Measurements from ENCODE around the gene DCAF17. TPM values are rescaled to one million over a fixed set of nuclear protein-coding genes. Genes with fewer than 3 reads are reported as not detected.

The DCAF17 gene
- total RNA-seq, 1 donor from 2014 or later, result 25.2 TPM

- Mint-ChIP-seq H3K9me3 (ENCODE audit: unreplicated experiment) (no peaks in the 10 kb centered on the region), H3K4me3 (ENCODE audit: unreplicated experiment) (no peak overlapping the region)
- peak; percentile 29 for FAIRE-seq
These were observed 49.8 kb downstream of the DCAF17 start for GRCh38 chr2:171483793-171484192.

GRCh38 chr2:171485116-171485515 lies 51.1 kb downstream of the DCAF17 start:
- Mint-ChIP-seq H3K27me3 (ENCODE audit: low read depth, unreplicated experiment) (no peaks in the 10 kb centered on the region), H3K27ac (ENCODE audit: unreplicated experiment) (no peak overlapping the region), H3K4me1 (ENCODE audit: low read depth, unreplicated experiment) (peaks cover 24% of the 10 kb centered on the region), H3K36me3 (ENCODE audit: low read depth, unreplicated experiment) (peaks cover 8% of the 10 kb centered on the region), H3K4me3 (ENCODE audit: unreplicated experiment) (no peak overlapping the region), H3K9me3 (ENCODE audit: unreplicated experiment) (no peaks in the 10 kb centered on the region)
- Histone ChIP-seq H3K27ac (ENCODE audit: low read depth, low read length) (no peak overlapping the region), H3K27me3 (ENCODE audit: insufficient read depth, low read length) (no peaks in the 10 kb centered on the region), H3K36me3 (ENCODE audit: insufficient read depth, low read length) (peaks cover 4% of the 10 kb centered on the region), H3K79me2 (ENCODE audit: insufficient read depth, low read length) (no peaks in the 10 kb centered on the region), H2AFZ (ENCODE audit: low read depth, low read length) (no peak overlapping the region), H4K20me1 (ENCODE audit: insufficient read depth, low read length) (no peaks in the 10 kb centered on the region), H3K9ac (ENCODE audit: low read length) (no peak overlapping the region), H3K4me1 (ENCODE audit: insufficient read depth, low read length) (no peaks in the 10 kb centered on the region), H3K9me3 (ENCODE audit: insufficient read depth, low read depth, low read length) (no peaks in the 10 kb centered on the region), H3K4me3 (ENCODE audit: insufficient read depth, low read depth, low read length) (no peak overlapping the region), H3K4me2 (ENCODE audit: low read length) (no peak overlapping the region)
- DNase-seq (ENCODE audit: low read depth), result no peak
- no peak for FAIRE-seq
- TF ChIP-seq EZH2 (IDR thresholded peaks at IDR 0.05; ENCODE audit: insufficient read depth, low read length) (no peak), CTCF (IDR thresholded peaks at IDR 0.05; ENCODE audit: insufficient read depth, low read depth, low read length) (no peak)

More at GRCh38 chr2:171483793-171484192, 49.8 kb downstream of the DCAF17 start:
- Mint-ChIP-seq H3K27ac (ENCODE audit: unreplicated experiment) (no peak overlapping the region), H3K27me3 (ENCODE audit: low read depth, unreplicated experiment) (no peaks in the 10 kb centered on the region), H3K4me1 (ENCODE audit: low read depth, unreplicated experiment) (peaks cover 27% of the 10 kb centered on the region), H3K36me3 (ENCODE audit: low read depth, unreplicated experiment) (peaks cover 6% of the 10 kb centered on the region)
- Histone ChIP-seq H3K4me2 (ENCODE audit: low read length) (no peak overlapping the region), H3K9ac (ENCODE audit: low read length) (no peak overlapping the region), H4K20me1 (ENCODE audit: insufficient read depth, low read length) (no peaks in the 10 kb centered on the region), H3K36me3 (ENCODE audit: insufficient read depth, low read length) (peaks cover 4% of the 10 kb centered on the region), H3K4me1 (ENCODE audit: insufficient read depth, low read length) (no peaks in the 10 kb centered on the region), H3K4me3 (ENCODE audit: insufficient read depth, low read depth, low read length) (no peak overlapping the region), H3K9me3 (ENCODE audit: insufficient read depth, low read depth, low read length) (no peaks in the 10 kb centered on the region), H3K27ac (ENCODE audit: low read depth, low read length) (no peak overlapping the region), H3K27me3 (ENCODE audit: insufficient read depth, low read length) (no peaks in the 10 kb centered on the region), H2AFZ (ENCODE audit: low read depth, low read length) (no peak overlapping the region), H3K79me2 (ENCODE audit: insufficient read depth, low read length) (no peaks in the 10 kb centered on the region)
- no peak for TF ChIP-seq CTCF (IDR thresholded peaks at IDR 0.05; ENCODE audit: insufficient read depth, low read depth, low read length)
- no peak for TF ChIP-seq EZH2 (IDR thresholded peaks at IDR 0.05; ENCODE audit: insufficient read depth, low read length)
- no peak for DNase-seq (ENCODE audit: low read depth)

DNA sequence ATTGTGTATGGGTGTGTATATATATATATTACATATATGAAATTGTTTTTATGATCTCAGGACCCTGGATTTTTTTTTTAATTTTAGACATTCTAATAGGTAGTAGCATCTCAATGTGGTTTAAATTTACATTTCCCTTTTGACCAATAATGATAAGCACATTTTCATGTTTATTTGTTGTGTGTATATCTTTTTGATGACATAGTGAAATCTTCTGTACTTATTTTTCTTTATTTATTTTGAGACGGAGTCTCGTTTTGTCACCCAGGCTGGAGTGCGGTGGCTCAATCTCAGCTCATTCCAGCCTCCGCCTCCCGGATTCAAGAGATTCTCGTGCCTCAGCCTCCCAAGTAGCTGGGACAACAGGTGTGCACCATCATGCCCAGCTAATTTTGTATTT lies 53.2 kb downstream of the DCAF17 start:
- TF ChIP-seq EZH2 (IDR thresholded peaks at IDR 0.05; ENCODE audit: insufficient read depth, low read length), result no peak
- TF ChIP-seq CTCF (IDR thresholded peaks at IDR 0.05; ENCODE audit: insufficient read depth, low read depth, low read length), result no peak
- Histone ChIP-seq H3K27me3 (ENCODE audit: insufficient read depth, low read length) (no peaks in the 10 kb centered on the region), H3K36me3 (ENCODE audit: insufficient read depth, low read length) (no peaks in the 10 kb centered on the region), H3K79me2 (ENCODE audit: insufficient read depth, low read length) (no peaks in the 10 kb centered on the region), H3K4me1 (ENCODE audit: insufficient read depth, low read length) (no peaks in the 10 kb centered on the region), H3K9ac (ENCODE audit: low read length) (no peak overlapping the region), H3K4me3 (ENCODE audit: insufficient read depth, low read depth, low read length) (no peak overlapping the region), H3K9me3 (ENCODE audit: insufficient read depth, low read depth, low read length) (no peaks in the 10 kb centered on the region), H3K27ac (ENCODE audit: low read depth, low read length) (no peak overlapping the region), H3K4me2 (ENCODE audit: low read length) (no peak overlapping the region), H2AFZ (ENCODE audit: low read depth, low read length) (no peak overlapping the region), H4K20me1 (ENCODE audit: insufficient read depth, low read length) (no peaks in the 10 kb centered on the region)
- no peaks in the 10 kb centered on the region for H3K9me3 Mint-ChIP-seq (ENCODE audit: unreplicated experiment)
- H3K4me3 Mint-ChIP-seq (ENCODE audit: unreplicated experiment), result no peak overlapping the region
- H3K36me3 Mint-ChIP-seq (ENCODE audit: low read depth, unreplicated experiment), result peaks cover 9% of the 10 kb centered on the region
- FAIRE-seq, result no peak
- H3K27ac Mint-ChIP-seq (ENCODE audit: unreplicated experiment), result no peak overlapping the region
- H3K27me3 Mint-ChIP-seq (ENCODE audit: low read depth, unreplicated experiment), result no peaks in the 10 kb centered on the region
- H3K4me1 Mint-ChIP-seq (ENCODE audit: low read depth, unreplicated experiment), result peaks cover 11% of the 10 kb centered on the region
- DNase-seq (ENCODE audit: low read depth), result no peak
